Skin of body (tissue), 2 donors: ENCODE data around the gene EXOC4. TPM values are rescaled to one million over a fixed set of nuclear protein-coding genes. Genes with fewer than 3 reads are reported as not detected.

ENCODE experiments used
- DNase-seq: peaks from one replicate; lab custom pipeline; 2025; lab: John Stamatoyannopoulos, UW
- total RNA-seq: library from RNA; depleted of rRNA; stranded (reverse); fragments of >200 nt; gene quantifications from one replicate; pipeline ENCODE4 v1.2.3, GENCODE V29; 2014

The EXOC4 gene
- total RNA-seq, 1 donor from 2014 or later: 96.4 TPM

DNA sequence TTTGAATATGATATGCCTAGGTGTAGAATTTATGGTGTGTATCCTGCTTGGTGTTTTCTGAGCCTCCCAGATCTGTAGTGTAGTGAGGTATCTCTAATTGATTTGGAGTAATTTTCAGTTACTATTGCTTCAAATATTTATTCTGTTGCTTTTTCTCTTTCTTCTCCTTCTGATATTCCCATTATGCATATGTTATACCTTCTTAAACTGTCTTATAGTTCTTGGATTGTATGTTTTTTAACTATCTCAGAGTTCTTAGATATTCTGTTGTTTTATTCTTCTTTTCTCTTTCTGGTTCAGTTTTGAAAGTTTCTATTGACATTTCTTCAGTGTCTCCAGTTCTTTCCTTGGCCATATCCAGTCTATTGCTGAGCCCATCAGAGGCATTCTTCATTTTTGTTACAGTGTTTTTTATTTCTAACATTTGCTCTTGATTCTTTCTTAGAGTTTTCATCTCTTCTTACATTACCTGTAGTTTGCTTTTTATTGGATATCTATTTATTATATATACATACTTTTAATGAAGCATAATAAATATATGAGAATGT lies 668.8 kb downstream of the EXOC4 start:
- no peak for DNase-seq

DNA sequence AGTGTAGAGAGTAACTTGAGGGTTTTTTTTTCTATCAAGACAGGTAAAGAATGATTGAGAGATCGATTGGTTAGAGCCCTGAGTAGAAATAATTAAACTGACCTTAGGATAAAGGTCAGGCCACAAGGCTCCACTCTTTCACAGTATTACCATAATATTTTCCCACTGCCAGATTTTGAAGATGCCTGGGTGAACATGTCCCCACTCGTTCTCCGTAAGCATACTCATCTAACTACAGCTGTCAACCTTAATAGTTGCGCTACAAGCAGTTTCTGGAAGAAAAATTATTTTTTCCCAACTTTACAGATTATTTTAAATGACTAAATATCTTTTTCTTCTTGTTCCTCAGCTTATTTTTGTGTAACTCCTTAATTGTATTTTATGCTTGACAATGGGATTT lies 671.1 kb downstream of the EXOC4 start:
- DNase-seq: no peak

DNA sequence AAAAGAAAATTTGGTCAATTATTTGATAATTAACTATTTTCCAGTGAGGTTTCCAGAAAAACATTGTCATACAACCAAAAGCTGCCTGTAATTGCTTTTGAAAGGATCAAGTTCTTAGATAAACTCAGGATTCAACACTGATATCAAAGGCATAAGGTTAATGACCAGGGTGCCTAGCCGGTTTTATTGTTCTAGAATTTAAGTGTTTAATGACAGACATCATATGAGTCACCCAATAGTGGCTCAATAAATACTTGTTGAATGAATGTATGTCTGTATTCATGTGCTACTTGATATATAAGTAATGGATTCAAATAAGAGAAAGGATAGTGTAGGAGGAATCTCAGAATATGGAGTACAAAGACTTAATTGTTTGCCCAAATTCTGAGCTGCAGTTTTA lies 678.2 kb downstream of the EXOC4 start:
- no peak for DNase-seq

DNA sequence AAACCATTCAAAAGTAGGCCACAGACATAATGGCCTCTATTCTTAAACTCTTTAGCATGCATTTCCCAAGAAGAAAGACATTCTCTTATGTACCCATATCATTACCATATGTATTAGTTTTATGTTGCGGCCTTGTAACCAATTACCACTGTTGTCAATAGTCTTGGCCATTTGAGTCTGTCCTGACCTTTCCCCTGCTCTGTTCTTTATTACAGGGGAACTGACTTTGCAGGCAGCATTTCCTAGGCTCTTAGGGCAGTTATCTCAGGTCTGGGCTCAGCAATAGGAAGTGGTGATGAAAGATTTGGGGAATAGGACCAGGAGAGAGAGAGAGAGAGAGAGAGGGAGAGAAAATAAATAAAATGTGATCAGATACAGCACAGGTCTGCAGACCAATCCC lies 679.7 kb downstream of the EXOC4 start:
- no peak for DNase-seq

DNA sequence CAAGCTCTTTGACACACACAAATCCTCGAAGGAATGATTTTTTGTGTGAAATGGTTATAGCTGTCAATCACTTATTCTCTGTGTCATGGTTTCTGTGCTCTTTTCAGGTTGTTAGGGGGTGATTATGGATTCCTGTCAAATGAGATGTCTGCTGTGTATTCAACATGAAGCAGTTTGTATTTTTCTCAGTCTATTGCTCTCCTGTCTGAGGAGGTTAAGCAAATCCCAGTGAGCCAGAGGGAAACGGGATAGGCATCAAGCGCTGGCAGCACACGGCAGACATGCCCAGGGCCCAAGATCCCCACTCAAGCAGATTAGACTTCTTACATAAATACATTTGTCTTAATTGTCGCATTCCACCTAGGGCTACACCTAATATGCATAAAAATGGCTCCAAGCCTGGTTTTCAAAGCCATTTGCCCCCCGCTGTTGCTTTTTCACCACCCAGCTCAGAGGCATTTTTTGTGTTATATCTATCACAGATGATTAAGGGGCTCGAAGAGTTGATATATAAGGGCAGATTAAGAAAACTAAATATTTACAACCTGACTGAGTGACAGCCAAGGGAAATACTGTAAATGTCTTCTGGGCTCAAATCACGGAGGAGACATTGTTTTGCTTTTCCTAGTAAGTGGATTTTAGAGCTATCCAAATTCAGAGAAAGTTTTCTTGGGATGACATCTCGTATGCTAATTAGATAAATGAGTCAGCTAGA lies 681.5 kb downstream of the EXOC4 start:
- DNase-seq: no peak

DNA sequence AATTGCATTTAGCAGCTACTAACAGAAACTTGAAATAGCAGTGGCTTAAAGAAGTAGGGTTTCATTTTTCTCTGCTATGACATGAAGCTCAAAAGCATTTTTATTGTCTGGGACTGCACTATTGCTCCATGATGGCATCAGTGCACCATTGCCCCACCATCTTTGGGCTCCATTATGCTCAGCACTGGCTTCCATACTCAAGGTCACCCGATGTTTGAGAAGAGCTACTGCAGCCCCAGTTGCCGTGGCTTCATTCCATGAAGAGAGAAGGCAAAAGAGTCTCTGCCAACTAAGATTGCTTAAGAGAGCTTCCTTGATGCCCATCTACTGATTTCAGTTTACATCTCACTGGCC lies 682.1 kb downstream of the EXOC4 start:
- no peak for DNase-seq

DNA sequence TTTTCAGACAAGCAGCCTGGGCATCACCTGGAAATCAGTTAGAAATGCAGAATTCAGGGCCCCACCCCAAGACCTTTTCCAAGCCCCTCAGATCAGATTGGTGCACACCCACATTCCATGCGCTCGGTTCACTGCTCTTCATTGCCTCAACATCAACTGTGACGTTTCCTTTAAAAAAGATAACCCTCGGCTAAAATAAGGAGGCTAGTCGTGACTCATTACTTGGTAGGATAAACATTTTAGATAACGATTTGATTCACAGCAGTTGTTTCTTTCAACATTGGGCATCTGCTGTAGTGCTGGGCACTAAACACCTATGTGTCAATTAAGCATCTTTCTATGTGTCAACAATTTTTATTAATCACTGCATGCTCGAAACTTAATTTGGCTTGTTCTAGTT lies 683.2 kb downstream of the EXOC4 start:
- DNase-seq: no peak

DNA sequence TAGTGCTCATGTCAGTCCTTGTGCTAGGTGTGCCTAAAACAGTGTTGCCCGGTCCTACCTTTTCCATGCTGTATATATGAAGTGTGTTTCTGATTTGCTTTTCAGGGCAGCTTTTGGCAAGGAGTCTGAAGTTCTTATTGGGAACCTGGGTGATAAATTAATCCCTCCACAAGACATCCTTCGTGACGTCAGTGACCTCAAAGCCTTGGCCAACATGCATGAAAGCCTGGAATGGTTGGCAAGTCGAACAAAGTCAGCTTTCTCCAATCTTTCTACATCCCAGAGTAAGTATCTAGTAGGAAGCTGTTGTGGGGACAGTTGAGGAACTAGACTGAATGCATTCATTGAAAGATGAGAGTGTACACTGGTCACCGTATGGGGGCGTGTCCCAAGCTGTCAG lies 684.9 kb downstream of the EXOC4 start:
- no peak for DNase-seq

DNA sequence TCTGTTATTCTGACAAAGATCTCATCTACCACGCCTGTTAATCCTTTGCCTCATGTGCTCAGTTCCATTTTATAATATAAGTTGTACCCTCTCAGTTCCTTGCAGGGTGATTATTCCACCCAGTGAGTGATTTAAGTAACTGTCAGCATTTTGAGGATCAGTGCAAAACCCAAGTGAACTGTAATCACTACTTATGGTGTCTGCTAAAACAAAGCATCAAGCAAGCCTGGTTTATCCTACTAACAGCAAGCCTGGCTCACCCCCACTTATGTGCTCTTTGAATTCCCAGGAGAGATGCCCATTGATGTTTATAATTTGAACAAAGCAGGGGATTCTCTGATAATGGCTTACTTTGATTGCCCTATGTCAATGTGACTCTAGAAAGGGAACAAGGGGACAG lies 687.5 kb downstream of the EXOC4 start:
- no peak for DNase-seq

DNA sequence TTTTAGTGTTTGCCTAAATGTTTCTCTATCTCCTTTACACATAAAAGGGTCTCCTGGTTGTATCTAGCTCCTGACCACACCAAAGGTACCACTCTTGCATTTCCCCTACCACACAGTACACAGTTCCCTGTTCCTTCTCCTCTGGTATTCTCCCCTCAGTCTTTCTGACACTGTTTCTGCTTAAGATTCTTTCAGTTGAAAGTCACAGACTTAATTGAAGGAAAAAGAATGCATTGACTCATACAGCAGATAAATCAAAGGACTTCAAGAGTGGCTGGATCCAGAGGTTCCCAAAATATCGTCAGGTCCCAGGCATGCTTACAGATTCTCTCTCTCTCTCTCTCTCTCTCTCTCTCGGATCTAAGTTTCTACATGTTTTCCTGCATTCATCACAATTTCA lies 688.6 kb downstream of the EXOC4 start:
- DNase-seq: no peak

DNA sequence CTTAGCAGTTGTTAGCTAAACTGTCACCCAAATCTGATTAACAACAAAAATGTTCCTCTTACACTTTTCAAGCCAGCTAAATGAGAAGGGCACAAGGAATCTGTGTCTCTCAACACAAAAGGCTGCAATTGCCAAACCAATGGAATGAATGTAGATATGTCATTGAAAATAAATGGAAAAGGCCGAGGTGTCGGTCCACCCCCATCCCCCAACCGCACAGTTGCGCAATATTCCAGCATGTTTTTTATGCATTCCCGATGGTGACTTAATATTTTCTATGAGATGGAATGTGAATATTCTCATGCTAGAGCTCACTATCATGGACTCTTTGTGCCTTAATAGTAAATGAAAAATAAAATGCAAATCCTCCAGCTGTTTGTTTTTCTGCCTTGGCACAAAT lies 692.6 kb downstream of the EXOC4 start:
- DNase-seq: no peak

DNA sequence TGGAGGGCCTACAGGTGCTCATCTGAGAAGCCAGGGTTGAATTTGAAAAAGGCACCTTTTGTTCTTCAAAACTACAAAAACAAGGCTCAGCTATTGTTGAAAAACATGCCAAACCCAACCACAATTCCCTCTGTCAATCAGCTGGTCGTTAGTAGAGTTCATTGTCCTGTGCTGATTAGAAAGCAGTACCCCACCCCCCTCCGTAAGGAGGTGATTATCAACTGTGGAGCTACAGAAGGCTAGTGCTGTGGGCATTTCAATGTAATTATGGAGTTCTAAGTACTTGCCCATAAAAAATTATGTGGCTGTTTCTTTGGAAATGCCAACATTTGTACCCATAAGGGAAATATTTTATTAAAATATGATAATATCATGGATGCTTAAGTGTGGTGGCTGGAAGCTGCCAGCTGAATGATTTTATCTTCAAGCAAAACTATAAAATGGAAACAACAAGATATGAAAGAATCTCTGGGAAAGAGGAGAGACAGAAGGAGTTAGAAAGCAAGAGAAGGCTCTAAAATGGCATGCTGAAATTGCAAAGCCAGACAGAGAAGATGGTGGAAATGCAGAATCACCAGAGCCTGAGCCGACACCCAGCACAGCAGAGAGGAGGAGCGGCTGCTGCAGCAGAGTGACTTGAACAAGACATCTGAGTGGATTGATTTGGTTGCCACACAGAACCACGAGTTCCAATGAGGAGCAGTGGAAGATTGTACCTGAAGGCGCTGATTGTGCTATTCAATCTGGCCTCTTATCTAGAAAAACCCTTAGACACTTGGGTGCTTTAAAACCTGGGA lies 694.8 kb downstream of the EXOC4 start:
- no peak for DNase-seq

DNA sequence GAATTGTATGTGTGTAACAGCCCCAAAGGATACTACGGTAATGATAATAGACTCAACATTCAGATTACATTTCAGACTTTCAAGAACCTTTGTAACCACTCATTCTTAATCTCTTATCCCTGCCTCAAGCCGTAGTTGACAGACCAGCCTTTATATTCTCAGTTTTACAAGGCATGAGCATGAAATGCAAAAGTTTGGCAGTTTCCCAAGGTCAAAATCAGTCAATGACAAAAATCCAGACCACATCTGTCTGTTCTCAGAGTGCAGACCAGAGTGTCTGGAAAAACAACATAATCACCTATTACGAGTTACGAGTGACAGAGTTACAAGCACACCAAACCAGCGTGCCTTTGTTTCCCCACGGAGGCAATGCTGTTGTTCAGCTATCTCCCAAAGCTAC lies 695.7 kb downstream of the EXOC4 start:
- no peak for DNase-seq

DNA sequence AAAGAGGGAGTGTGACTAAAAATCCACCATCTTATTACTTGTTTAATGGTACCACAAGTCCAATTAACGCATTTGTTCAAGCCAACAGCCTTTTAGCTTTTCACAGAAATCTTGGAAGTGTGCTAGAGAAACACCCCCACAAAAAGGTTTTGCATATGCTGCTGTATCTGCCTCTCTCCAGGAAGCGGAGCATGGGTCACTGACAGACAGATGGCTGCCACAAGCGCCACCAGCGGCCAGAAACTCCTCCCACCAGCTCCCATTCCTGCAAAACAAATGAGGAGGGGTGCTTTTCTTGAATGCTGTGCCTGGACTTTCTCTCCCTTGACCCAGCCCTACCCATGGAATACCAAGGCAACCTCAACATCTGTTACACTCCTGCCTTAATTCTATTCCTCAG lies 698.0 kb downstream of the EXOC4 start:
- no peak for DNase-seq

DNA sequence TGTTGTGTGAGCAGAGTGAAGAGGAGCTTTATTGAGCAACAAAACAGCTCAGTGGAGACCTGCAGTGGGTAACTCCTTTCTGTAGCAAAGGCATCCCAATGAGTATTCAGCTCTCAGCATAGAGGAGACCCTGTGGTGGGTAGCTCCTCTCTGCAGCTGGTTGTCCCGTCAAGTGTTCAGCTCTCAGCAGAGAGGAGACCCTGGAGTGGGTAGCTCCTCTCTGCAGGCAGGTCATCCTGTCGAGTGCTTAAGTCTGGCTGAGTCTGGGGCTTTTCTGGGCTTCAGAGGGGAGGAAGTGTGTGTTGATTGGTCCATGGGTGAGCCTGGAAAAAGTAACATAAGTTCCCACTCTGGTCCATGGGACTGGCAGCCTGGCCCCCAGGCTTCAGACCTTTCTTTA lies 702.3 kb downstream of the EXOC4 start:
- DNase-seq: no peak

DNA sequence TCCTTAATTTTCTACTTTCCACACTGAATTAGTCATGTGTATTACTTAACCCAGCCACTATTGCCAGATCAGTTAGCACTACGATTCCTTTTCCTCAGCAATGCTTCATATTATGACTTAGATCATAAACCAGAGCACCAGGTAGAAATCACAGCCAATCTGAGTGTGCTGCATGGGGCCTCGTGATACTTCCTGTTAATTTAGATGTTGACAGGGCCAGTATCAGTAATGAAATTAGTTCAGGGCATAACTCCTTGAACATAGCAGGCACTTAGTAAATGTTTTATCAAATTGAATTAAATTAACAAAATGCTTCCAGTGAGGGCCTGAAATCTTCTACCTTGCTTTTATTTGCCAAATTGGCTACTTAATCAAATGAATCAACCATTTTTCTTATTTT lies 705.0 kb downstream of the EXOC4 start:
- DNase-seq: no peak

DNA sequence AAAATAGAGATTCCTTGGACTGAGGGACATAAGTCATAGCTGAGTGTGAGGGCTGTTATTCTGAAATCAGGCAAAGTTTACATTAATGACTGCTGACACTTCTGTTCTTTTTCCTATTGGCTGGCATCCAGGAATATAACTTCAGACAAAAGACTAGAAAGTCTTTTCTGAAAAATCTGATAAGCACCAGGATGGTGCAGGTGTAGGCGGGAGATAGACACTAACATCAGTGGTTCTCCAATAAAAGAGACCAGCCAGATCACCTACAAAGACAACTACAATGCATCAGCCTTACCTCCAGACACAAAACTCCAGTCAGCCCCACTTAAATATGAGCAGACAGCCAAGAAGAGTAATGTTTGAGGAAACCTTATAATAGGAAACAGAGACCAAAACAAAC lies 705.9 kb downstream of the EXOC4 start:
- DNase-seq: no peak

DNA sequence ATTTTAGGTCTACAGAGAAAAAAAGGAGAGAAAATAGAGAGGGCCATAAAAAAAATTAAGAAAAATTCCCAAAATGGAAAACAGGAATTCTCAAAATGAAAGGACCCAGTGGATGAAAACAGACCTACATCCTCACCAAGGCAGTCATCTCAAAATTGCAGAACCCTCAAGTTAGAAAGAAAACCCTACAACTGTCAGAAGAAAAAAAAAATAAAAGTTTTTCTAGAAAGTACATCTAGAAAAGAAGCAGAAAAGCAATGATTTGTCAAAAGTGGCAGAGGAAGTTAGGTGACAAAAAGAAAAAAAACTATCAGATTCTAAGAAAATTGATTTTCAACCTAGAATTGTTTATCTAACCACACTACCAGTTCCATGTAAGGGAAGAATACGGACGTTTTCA lies 706.6 kb downstream of the EXOC4 start:
- DNase-seq: no peak

DNA sequence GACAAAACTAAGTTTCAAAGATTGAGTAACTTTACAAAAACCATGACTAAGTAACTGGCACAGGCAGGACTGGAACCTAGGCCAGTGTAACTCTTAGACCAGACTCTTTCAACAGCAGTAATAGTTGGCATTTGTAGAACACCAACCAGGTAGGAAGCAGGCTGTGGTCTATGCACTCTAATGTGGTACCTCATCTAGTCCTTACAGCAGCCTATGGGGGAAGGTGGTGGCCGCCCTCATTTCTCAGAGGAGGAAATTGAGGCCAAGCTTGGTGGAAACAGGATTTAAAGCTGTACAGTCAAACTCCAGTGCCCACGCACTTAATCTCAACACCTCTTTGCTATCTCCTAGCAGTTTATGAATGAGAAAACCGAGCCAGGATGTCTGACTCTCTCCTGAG lies 708.8 kb downstream of the EXOC4 start:
- no peak for DNase-seq

DNA sequence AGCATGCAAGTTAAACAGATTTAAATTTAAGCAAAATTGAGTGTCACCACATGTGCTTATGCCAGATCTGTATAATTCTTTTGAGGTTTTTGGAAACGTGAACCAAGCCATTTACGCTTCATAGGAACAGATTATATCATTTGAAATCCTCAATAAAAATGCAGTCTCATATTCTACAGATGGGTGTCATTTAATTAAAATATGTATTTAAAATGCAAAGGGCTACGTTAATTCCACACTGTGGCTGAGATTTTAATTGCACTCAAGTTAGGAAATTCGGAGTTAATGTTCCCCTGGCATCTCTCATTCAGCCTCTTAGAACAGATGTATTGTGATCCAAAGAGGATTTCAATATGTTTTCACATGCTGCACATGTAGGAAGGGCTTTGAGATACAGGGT lies 709.8 kb downstream of the EXOC4 start:
- no peak for DNase-seq

DNA sequence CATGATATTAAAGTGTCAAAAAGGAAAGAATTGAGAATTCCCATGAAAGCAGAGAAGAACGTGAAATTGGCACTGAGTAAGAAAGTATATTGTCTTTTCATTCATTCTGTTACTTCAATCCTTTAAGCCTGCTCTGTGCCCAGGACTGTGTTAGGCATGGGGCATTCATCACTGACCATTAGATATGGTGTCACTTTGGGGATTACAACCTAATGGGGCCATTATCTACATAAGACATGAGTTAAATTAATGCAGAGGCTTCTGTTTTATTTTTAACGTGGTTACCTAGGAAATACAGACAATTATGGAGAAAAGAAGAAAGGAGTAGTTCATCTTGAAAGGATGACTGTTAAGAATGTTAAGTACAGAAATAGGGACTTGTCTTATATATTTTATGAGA lies 710.8 kb downstream of the EXOC4 start:
- DNase-seq: no peak

DNA sequence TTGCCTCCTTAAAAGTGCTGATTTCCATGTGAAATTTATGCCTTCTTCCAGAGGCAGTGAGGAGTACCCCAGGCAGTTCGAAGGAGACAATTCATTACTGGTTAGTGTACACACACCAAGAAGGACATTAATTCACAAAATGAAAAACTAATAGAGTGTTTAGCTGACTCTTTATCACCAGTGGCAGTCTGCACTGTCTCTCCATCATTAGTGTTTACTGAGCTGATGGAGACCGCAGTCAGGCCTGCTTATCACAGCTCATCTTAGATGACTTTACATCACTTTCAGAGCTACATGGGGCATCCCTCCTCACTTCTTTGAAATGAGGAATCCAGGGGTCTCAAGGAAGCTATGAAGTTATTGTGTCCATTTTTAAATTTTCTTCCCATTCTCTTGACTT lies 718.7 kb downstream of the EXOC4 start:
- no peak for DNase-seq

DNA sequence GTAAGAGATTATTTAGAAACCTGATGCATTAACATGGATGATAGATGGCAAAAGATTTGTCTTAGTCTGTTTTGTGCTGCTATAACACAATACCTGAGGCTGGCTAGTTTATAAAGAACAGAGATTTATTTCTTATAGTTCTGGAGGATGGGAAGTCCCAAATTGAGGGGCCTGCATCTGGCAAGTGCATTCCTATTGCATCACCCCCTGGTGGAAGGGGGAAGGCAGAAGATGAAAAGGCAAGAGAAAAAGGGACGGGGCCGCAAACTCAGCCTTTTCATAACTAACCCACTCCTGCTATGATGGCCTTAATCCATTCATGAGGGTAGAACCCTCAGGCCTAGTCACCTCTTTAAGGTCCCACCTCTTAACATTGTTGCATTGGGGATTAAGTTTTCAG lies 720.8 kb downstream of the EXOC4 start:
- no peak for DNase-seq
